ENCODE measurements around the gene SMARCD2. TPM values are rescaled to one million over a fixed set of nuclear protein-coding genes. Genes with fewer than 3 reads are reported as not detected.

The SMARCD2 gene
- total RNA-seq, 1 donor from 2014 or later: 49.2 TPM

DNA sequence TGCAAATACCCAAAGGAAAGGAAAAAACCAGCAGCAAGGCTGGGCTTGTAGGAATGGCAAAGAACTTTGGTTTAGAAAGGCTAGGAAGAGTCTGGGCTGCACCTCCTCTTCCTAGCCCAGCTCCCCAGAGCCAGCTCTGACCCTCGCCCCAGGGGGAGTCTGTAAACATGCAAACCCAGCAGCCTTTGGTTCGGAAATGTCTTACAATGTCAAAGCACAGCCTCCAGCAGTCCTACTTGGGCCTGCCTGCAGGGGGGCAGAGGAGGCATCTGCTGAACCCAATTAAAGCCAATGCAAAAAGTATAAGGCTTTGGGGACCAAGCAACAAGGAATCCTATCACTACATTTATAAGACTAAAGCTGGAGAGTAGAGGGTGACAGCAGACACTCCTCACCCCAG is 10.0 kb downstream of the SMARCD2 start:
- no peak for DNase-seq (ENCODE audit: low read depth in 2 of 2)

DNA sequence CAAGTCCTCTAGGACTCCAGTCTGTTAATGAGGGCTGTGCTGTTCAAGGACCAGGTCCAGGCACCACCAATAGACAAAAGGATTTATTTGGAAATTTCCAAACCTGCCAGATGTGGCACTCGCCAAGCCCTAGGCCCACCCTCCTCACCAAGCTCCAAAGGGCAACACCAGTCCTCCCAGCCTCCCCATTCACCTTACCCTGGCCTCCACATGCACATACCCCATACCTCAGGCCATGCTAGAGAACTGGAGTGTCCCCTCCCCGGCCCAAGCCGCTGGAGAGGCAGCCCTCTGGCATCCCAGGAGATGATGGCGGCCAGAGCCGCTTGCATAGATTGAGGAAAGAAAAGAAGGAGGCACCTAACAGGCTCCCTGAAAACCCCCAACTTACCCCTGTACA is 10.5 kb downstream of the SMARCD2 start:
- DNase-seq (ENCODE audit: low read depth in 2 of 2): no peak

DNA sequence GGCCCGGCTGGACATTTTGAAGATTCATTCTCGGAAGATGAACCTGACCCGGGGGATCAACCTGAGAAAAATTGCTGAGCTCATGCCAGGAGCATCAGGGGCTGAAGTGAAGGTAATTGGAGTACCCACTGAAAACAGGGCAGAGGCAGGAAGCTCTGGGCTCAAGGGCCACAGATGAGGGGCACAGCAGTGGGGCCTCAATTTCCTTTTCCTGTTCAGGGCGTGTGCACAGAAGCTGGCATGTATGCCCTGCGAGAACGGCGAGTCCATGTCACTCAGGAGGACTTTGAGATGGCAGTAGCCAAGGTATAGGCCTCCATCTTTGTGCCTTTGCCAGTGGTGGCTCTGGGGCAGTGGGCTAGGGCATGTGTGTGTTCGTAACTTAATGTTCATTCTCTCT is 11.0 kb downstream of the SMARCD2 start:
- DNase-seq (ENCODE audit: low read depth in 2 of 2): no peak

DNA sequence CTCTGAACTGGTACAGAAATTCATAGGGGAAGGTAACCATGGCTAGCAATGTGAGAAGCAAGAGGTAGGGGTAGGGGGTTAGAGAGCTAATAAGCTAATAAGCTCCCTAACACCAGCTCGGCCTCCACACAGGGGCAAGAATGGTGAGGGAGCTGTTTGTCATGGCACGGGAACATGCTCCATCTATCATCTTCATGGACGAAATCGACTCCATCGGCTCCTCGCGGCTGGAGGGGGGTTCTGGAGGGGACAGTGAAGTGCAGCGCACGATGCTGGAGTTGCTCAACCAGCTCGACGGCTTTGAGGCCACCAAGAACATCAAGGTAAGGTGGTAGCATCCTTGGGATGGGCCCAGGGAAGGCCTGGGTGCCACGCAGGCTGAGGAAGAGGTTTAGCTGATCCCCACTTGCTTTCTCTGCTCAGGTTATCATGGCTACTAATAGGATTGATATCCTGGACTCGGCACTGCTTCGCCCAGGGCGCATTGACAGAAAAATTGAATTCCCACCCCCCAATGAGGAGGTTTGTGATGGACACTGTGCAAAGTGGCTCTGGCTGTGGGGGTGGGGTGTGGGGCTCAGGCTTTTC is 11.5 kb downstream of the SMARCD2 start:
- no peak for DNase-seq (ENCODE audit: low read depth in 2 of 2)

DNA sequence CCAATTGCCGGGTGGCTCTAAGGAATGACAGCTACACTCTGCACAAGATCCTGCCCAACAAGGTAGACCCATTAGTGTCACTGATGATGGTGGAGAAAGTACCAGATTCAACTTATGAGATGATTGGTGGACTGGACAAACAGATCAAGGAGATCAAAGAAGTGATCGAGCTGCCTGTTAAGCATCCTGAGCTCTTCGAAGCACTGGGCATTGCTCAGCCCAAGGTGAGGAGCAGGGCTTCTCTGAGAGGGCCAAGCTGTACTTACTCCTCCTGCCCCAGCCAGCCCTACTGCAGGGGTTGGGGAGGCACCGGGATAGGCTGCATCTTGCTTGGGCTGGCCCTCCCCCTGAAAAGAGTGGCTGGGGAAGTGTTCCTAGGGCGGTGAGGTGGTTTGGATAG is 12.2 kb downstream of the SMARCD2 start:
- DNase-seq (ENCODE audit: low read depth in 2 of 2): no peak

DNA sequence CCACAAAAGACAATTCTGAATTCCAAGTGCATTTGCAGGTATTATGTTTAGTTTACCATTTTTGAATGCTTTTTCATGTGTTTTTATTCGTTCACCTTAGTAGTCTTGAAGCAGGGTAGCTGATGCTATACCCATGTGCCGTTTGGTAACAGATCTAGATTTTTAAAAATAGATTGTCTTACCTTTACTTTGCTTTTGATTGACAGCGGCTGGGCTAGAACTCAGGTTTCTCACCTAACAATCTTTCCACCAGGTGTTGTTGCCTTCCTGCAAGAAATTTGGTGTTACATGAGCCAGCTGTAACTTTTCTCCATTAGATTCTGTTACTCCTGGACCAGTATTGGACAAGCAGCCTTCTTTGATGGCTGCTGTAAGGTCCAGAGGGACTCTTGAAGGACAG is 13.5 kb downstream of the SMARCD2 start:
- no peak for DNase-seq (ENCODE audit: low read depth in 2 of 2)

GRCh38 chr17:63827801-63828221 is 14.7 kb downstream of the SMARCD2 start:
- DNase-seq (ENCODE audit: low read depth in 2 of 2): no peak

DNA sequence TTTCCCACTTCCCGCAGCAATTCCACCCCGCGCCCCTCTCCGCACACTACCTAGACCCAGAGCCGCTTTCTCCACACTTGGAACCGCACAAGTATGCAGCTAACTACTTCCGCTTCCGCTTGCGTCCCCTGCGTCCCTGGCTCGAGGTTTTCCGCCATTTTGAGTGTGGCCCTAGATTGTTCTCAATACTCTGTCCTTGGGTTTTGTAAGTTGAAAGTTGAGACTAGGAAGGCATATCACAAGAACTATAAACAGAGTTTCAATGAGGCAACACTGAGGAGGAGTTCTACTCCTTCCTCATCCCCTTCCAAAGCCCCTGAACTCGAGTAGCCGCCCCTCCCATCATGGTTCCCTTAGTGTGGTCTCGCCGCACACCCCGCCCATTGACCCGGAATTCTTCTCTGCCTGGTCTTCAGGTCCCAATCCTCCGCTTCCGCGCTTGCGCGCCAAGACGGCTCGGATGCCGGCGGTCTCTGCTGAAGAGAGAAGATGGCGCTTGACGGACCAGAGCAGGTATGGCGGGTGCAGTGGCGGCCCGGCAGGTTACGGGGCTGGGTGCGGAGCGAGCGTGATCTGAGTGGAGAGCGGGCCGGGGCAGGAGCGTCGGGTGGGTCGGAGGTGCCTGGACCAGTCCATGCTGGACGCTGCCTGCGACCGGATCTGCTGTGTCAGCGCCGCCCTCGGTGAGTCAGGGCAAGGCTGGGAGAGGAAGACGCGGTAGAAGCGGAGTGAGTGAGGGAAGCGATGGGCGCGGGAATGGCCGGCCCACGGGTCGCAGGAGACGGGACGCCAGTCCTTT is 15.3 kb downstream of the SMARCD2 start, which contains the start of the genes FTSJ3 and PSMC5:
Gene FTSJ3, minus strand, starts transcription at position 662 of the 799 bp plus-strand sequence. CDS start 761 bp downstream, outside the sequence.
Gene PSMC5, plus strand, starts transcription at position 430 of the 799 bp plus-strand sequence. Its CDS starts 60 bp downstream, at position 490.
- DNase-seq (ENCODE audit: low read depth in 2 of 2): peak; percentile 91 to 97

- DNase-seq (ENCODE audit: low read depth in 2 of 2): peak; percentile 58 to 78
Measured at GRCh38 chr17:63826468-63827001, 15.9 kb downstream of the SMARCD2 start.

DNA sequence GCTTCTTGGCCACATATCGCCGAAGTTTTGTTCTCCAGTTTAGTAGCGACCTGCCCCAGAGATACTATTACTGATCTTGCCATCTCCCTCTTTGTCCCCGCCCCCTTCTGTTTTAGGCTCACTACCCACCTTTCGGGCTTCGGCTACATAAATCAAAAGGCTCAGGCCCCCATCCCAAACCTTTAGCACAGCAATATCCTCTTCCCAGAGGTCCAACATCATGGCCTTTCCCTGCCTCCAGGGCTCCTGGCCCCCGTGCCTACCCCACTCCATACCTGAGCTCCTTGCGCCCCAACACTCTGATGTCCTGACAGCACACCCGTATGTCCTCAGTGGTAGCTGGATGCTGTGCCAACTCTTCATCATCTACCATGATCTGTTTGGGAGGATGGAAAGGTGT is 18.1 kb downstream of the SMARCD2 start:
- DNase-seq (ENCODE audit: low read depth in 2 of 2): no peak

- no peak for DNase-seq (ENCODE audit: low read depth in 2 of 2)
Measured at GRCh38 chr17:63823659-63824331, 18.7 kb downstream of the SMARCD2 start.

DNA sequence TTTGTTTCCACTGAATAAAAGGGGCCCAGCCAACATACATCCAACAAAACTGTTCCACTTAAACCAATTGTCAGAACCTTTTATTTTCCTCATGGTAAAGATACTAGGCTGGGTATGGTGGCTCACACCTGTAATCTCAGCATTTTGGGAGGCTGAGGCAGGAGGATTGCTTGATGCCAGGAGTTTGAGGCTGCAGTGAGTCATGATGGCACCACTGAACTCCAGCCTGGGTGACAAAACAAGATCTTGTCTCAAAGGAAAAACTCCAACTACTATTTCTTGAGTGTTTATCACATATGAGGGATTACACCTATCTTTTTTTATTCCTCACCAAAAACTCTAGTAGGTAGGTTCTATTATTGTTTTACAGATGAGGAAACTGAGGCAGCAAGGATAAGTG is 19.9 kb downstream of the SMARCD2 start:
- no peak for DNase-seq (ENCODE audit: low read depth in 2 of 2)

GRCh38 chr17:63821804-63822203 is 20.7 kb downstream of the SMARCD2 start:
- no peak for DNase-seq (ENCODE audit: low read depth in 2 of 2)

DNA sequence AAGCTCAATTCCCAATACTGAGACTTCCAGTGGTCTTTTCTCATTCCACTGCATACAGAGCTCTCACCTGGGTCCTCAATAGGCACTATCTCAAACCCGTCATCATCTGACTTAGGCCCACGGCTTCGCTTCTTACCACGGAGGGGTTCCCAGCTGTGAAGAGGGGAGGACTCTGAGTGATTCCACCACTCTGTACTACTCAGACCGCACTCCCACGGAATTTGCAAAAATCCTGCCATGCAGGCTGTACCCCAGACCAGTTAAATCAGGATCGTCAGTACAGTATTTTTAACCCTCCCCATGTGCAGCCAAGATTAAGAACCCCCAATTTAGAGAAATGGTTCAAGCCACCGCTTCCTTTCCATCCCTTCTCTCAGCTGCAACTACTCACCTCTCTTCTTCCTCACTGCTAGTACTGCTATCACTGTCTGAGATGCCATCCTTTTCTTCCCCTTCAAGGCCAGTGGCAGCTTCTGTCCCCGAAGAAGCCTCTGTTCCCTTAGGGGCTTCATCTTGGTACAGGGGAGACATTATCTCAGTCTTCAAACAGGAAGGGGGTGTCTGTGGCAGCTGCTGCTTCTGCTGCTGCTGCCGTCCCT is 21.4 kb downstream of the SMARCD2 start:
- DNase-seq (ENCODE audit: low read depth in 2 of 2): no peak

- no peak for DNase-seq (ENCODE audit: low read depth in 2 of 2)
Measured at GRCh38 chr17:63819585-63820537, 22.6 kb downstream of the SMARCD2 start.

GRCh38 chr17:63819131-63819530 is 23.4 kb downstream of the SMARCD2 start:
- no peak for DNase-seq (ENCODE audit: low read depth in 2 of 2)

DNA sequence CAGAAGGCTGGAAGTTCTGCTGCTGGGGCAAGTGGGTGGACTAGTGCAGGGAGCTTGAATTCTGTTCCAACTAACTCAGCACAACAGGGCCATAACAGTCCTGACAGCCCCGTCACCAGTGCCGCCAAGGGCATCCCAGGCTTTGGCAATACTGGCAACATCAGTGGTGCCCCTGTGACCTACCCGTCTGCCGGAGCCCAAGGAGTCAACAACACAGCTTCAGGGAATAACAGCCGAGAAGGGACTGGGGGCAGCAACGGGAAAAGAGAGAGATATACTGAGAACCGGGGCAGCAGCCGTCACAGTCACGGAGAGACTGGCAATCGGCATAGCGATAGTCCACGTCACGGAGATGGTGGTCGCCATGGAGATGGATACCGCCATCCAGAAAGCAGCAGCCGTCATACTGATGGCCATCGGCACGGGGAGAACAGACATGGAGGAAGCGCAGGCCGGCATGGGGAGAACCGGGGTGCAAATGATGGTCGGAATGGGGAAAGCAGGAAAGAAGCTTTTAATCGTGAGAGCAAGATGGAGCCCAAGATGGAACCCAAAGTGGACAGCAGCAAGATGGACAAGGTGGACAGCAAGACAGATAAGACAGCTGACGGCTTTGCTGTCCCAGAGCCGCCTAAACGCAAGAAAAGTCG is 24.6 kb downstream of the SMARCD2 start:
- DNase-seq (ENCODE audit: low read depth in 2 of 2): no peak

DNA sequence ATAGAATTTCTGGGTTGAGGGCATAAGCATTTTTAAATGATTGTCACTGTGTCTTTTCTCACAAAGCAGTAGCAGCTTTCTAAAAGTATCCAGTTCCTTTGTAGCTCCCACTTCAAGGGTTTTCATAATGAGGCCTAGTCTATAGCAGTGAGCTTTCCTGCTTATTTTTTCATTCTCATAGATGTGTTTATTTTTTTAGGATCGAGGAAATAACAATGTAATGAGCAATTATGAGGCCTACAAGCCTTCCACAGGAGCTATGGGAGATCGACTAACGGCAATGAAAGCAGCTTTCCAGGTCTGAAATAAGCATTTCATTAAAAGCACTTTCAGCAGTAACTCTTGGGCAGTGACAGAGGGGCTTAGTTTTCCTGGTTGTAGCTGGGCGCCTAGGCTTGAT is 25.8 kb downstream of the SMARCD2 start:
- DNase-seq (ENCODE audit: low read depth in 2 of 2): peak in 1 of 2 donors; percentile 23

- DNase-seq (ENCODE audit: low read depth in 2 of 2): no peak
Measured at GRCh38 chr17:63816123-63816522, 26.4 kb downstream of the SMARCD2 start.

DNA sequence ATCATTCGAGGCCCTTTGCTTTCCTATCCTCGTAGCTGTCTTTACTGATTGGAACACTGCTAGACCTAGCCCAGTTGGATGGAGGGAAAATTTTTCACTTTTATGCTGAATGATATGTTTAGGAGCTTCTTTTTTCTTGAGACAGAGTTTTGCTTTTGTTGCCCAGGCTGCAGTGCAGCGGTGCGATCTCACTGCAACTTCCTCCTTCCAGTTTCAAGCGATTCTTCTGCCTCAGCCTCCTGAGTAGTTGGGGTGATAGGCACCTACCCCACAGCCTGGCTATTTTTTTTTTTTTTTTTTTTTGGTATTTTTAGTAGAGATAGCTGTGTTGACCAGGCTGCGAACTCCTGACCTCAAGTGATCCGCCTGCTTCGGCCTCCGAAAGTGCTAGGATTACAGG is 32.5 kb downstream of the SMARCD2 start:
- DNase-seq (ENCODE audit: low read depth in 2 of 2): no peak

Measured in lung microvascular endothelial cell (primary cell).